Measurements from ENCODE around the gene CBR3.

Gene CBR3

DNA sequence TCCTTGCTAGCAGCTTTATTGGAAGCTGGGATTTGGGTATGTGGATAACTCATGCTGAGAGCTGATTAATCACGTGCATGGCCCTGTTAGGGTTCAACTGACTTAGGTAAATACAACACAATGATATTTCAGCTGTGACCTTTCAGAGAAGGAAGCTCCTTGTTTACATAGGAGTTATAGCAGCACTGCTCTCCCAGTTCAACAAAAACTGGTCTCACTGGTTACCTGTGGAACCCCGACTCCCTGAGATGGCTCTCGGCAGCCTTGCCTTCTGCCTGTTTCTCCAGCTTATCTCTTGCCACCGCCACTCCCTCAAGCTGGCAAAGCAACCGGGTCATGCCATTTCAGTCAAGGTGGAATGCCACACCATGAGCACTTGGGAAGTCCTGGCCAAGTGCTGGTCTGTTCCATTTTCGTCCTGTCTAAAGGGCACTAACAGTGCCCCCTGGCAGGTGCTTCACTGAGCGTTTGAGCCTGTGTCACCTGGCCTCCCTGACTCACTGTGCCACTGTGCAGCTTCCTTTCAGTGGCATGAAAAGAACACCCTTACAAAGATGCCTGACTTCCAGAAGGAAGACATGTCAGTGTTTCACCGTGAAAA is 53.3 kb downstream of the CBR3 start:
- Histone ChIP-seq H3K9ac (ENCODE audit: low read depth, low read length, poor library complexity, severe bottlenecking) (no peak overlapping the region), H3K4me3 (ENCODE audit: low read length, poor library complexity, severe bottlenecking) (no peak overlapping the region), H4K20me1 (ENCODE audit: insufficient read depth, low read length, poor library complexity, severe bottlenecking) (no peaks in the 10 kb centered on the region), H3K4me2 (ENCODE audit: low read depth, low read length, poor library complexity, severe bottlenecking) (no peak overlapping the region), H3K4me1 (ENCODE audit: insufficient read depth, low read length, poor library complexity, severe bottlenecking) (no peaks in the 10 kb centered on the region), H2AFZ (ENCODE audit: low read length) (no peak overlapping the region), H3K36me3 (ENCODE audit: insufficient read depth, low read length) (no peaks in the 10 kb centered on the region), H3K9me3 (ENCODE audit: insufficient read depth, low read depth, low read length) (no peaks in the 10 kb centered on the region), H3K9me2 (replicated peaks; ENCODE audit: low read depth, low read length) (no peaks in the 10 kb centered on the region), H3K27me3 (ENCODE audit: insufficient read depth, low read length, poor library complexity, severe bottlenecking) (no peaks in the 10 kb centered on the region), H3F3A (ENCODE audit: low read depth) (no peaks in the 10 kb centered on the region), H3K79me2 (ENCODE audit: insufficient read depth, low read length) (no peaks in the 10 kb centered on the region)
- no peak for TF ChIP-seq EZH2phosphoT487 (IDR thresholded peaks at IDR 0.05; ENCODE audit: borderline replicate concordance)
- TF ChIP-seq, protein P1, sequence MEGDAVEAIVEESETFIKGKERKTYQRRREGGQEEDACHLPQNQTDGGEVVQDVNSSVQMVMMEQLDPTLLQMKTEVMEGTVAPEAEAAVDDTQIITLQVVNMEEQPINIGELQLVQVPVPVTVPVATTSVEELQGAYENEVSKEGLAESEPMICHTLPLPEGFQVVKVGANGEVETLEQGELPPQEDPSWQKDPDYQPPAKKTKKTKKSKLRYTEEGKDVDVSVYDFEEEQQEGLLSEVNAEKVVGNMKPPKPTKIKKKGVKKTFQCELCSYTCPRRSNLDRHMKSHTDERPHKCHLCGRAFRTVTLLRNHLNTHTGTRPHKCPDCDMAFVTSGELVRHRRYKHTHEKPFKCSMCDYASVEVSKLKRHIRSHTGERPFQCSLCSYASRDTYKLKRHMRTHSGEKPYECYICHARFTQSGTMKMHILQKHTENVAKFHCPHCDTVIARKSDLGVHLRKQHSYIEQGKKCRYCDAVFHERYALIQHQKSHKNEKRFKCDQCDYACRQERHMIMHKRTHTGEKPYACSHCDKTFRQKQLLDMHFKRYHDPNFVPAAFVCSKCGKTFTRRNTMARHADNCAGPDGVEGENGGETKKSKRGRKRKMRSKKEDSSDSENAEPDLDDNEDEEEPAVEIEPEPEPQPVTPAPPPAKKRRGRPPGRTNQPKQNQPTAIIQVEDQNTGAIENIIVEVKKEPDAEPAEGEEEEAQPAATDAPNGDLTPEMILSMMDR (conservative IDR thresholded peaks at IDR 0.05; ENCODE audit: low read length): no peak

GRCh38 chr21:36188937-36189336 is 54.1 kb downstream of the CBR3 start:
- Histone ChIP-seq H3K36me3 (ENCODE audit: insufficient read depth, low read length) (no peaks in the 10 kb centered on the region), H3K4me1 (ENCODE audit: insufficient read depth, low read length, poor library complexity, severe bottlenecking) (no peaks in the 10 kb centered on the region), H2AFZ (ENCODE audit: low read length) (no peak overlapping the region), H3F3A (ENCODE audit: low read depth) (no peaks in the 10 kb centered on the region), H3K27me3 (ENCODE audit: insufficient read depth, low read length, poor library complexity, severe bottlenecking) (no peaks in the 10 kb centered on the region), H3K4me3 (ENCODE audit: low read length, poor library complexity, severe bottlenecking) (no peak overlapping the region), H3K9me2 (replicated peaks; ENCODE audit: low read depth, low read length) (no peaks in the 10 kb centered on the region), H3K4me2 (ENCODE audit: low read depth, low read length, poor library complexity, severe bottlenecking) (no peak overlapping the region), H4K20me1 (ENCODE audit: insufficient read depth, low read length, poor library complexity, severe bottlenecking) (no peaks in the 10 kb centered on the region), H3K9me3 (ENCODE audit: insufficient read depth, low read depth, low read length) (no peaks in the 10 kb centered on the region), H3K9ac (ENCODE audit: low read depth, low read length, poor library complexity, severe bottlenecking) (no peak overlapping the region), H3K79me2 (ENCODE audit: insufficient read depth, low read length) (no peaks in the 10 kb centered on the region)
- TF ChIP-seq, protein P1 (conservative IDR thresholded peaks at IDR 0.05; ENCODE audit: low read length): no peak
- TF ChIP-seq EZH2phosphoT487 (IDR thresholded peaks at IDR 0.05; ENCODE audit: borderline replicate concordance): no peak

GRCh38 chr21:36190736-36191135 is 55.9 kb downstream of the CBR3 start:
- no peaks in the 10 kb centered on the region for H4K20me1 ChIP-seq (ENCODE audit: insufficient read depth, low read length, poor library complexity, severe bottlenecking)
- no peaks in the 10 kb centered on the region for H3K36me3 ChIP-seq (ENCODE audit: insufficient read depth, low read length)
- H3K4me2 ChIP-seq (ENCODE audit: low read depth, low read length, poor library complexity, severe bottlenecking): no peak overlapping the region
- H3K4me1 ChIP-seq (ENCODE audit: insufficient read depth, low read length, poor library complexity, severe bottlenecking): no peaks in the 10 kb centered on the region
- no peaks in the 10 kb centered on the region for H3F3A ChIP-seq (ENCODE audit: low read depth)
- no peak overlapping the region for H2AFZ ChIP-seq (ENCODE audit: low read length)
- H3K9me3 ChIP-seq (ENCODE audit: insufficient read depth, low read depth, low read length): no peaks in the 10 kb centered on the region
- H3K4me3 ChIP-seq (ENCODE audit: low read length, poor library complexity, severe bottlenecking): no peak overlapping the region
- TF ChIP-seq, protein P1 (conservative IDR thresholded peaks at IDR 0.05; ENCODE audit: low read length): no peak
- no peak for TF ChIP-seq EZH2phosphoT487 (IDR thresholded peaks at IDR 0.05; ENCODE audit: borderline replicate concordance)
- H3K9me2 ChIP-seq (replicated peaks; ENCODE audit: low read depth, low read length): no peaks in the 10 kb centered on the region
- H3K27me3 ChIP-seq (ENCODE audit: insufficient read depth, low read length, poor library complexity, severe bottlenecking): no peaks in the 10 kb centered on the region
- no peak overlapping the region for H3K9ac ChIP-seq (ENCODE audit: low read depth, low read length, poor library complexity, severe bottlenecking)
- no peaks in the 10 kb centered on the region for H3K79me2 ChIP-seq (ENCODE audit: insufficient read depth, low read length)

Data from Loucy (cell line).